Stomach (tissue), 4 donors: Measurements from ENCODE around the gene PRSS22.

Experiments used
- CTCF ChIP-seq, 7 experiments: fragments of 450-650 bp in 4 of 7; fragments of 200-600 bp in 3 of 7; sonication (generic) in 3 of 7; IDR thresholded peaks; one replicate each; pipeline ENCODE4 v1.5.1; 2016 to 2019; ENCODE audit warnings: antibody characterized with exemption in 7 of 7, control low read depth in 2 of 7, mild to moderate bottlenecking in 1 of 7
- EP300 ChIP-seq: sonication (generic); formaldehyde crosslinking; IDR thresholded peaks from one replicate; pipeline ENCODE4 v1.6.1; 2017; ENCODE audit warnings: antibody characterized with exemption
- POLR2A ChIP-seq, 4 donors: fragments of 450-650 bp; IDR thresholded peaks; one replicate each; pipeline ENCODE4 v1.6.1; 2016; ENCODE audit warnings: antibody characterized with exemption in 4 of 4, control low read depth in 2 of 4, mild to moderate bottlenecking in 1 of 4, moderate library complexity in 1 of 4
- POLR2AphosphoS5 ChIP-seq, 3 donors: sonication (generic); formaldehyde crosslinking; IDR thresholded peaks; one replicate each; pipeline ENCODE4 v1.6.1; 2016; ENCODE audit warnings: antibody characterized with exemption in 3 of 3

GRCh38 chr16:2816751-2817339 is 41.1 kb downstream of the PRSS22 start, which contains the start of gene PRSS21:
- TF ChIP-seq POLR2A (IDR thresholded peaks at IDR 0.05) (no peak), POLR2AphosphoS5 (IDR thresholded peaks at IDR 0.05) (no peak), CTCF (IDR thresholded peaks at IDR 0.05) (peak in 1 of 7 experiments; percentile 26), EP300 (no peak)
